H1 (cell line): ENCODE data around the gene PTPRD. TPM values are rescaled to one million over a fixed set of nuclear protein-coding genes. Genes with fewer than 3 reads are reported as not detected.

ENCODE experiments used
- CTCF ChIA-PET: fragments of 300-600 bp; sonication (Branson Sonifier 250); formaldehyde crosslinking; loops from one replicate; lab custom pipeline; 2021; ENCODE audit not compliant: partially characterized antibody; lab: Charles Lee
- POLR2A ChIA-PET: fragments of 300-600 bp; sonication (Branson Sonifier 250); formaldehyde crosslinking; loops from one replicate; lab custom pipeline; 2021; ENCODE audit warnings: inconsistent platforms; ENCODE audit not compliant: partially characterized antibody; lab: Charles Lee
- DNase-seq, 2 experiments: peaks; one replicate each; pipeline versions ENCODE4 v3.0.0 to v3.0.0-alpha.2; 2010 to 2022; ENCODE audit warnings: low spot score in 2 of 2, low read depth in 1 of 2, mixed read lengths in 1 of 2
- FAIRE-seq: peaks from 2 replicates; lab custom pipeline; 2011; peaks lifted over from hg19 to GRCh38; lab: Jason Lieb, UNC
- H2AFZ ChIP-seq: 2 replicates; pipeline ENCODE4 v1.8.1; 2012; ENCODE audit warnings: low read length, inconsistent platforms
- H2AK5ac ChIP-seq: 2 replicates; pipeline ENCODE4 v1.6.1; 2013; ENCODE audit warnings: low read depth, low read length
- H2BK120ac ChIP-seq: replicated peaks from 2 replicates; pipeline ENCODE3; 2013; ENCODE audit warnings: low read depth, low read length, inconsistent platforms
- H2BK12ac ChIP-seq: 2 replicates; pipeline ENCODE4 v1.6.1; 2013; ENCODE audit warnings: low read depth, low read length
- H2BK15ac ChIP-seq: 2 replicates; pipeline ENCODE4 v1.6.1; 2013; ENCODE audit warnings: low read length
- H2BK20ac ChIP-seq: 2 replicates; pipeline ENCODE4 v1.6.1; 2013; ENCODE audit warnings: low read length
- H2BK5ac ChIP-seq: 2 replicates; pipeline ENCODE4 v1.6.1; 2013; ENCODE audit warnings: low read depth, low read length
- H3K14ac ChIP-seq: 2 replicates; pipeline ENCODE4 v1.6.1; 2013; ENCODE audit warnings: inconsistent platforms; ENCODE audit not compliant: insufficient read length
- H3K18ac ChIP-seq: 2 replicates; pipeline ENCODE4 v1.6.1; 2013; ENCODE audit warnings: low read length; ENCODE audit errors: extremely low read depth
- H3K23ac ChIP-seq: 2 replicates; pipeline ENCODE4 v1.6.1; 2013; ENCODE audit warnings: inconsistent platforms; ENCODE audit not compliant: insufficient read length
- H3K23me2 ChIP-seq: 2 replicates; pipeline ENCODE4 v1.6.1; 2013; ENCODE audit warnings: low read depth, low read length
- H3K27ac ChIP-seq: 2 replicates; pipeline ENCODE4 v1.6.1; 2011; ENCODE audit warnings: low read depth, low read length, inconsistent platforms
- H3K27me3 ChIP-seq, 4 experiments: replicated peaks in 1 of 4; 1 replicate in 1 of 4; 2 replicates in 3 of 4; pipeline versions ENCODE4 v1.6.1 to v1.8.1; 2011 to 2013; ENCODE audit warnings: low read length in 3 of 4, mild to moderate bottlenecking in 3 of 4, inconsistent platforms in 2 of 4, mixed read lengths in 2 of 4, moderate library complexity in 1 of 4; ENCODE audit not compliant: control insufficient read depth in 3 of 4, insufficient read depth in 3 of 4; ENCODE audit errors: extremely low read depth in 1 of 4
- H3K36me3 ChIP-seq, 4 experiments: 2 replicates each; pipeline versions ENCODE4 v1.6.1 to v1.8.1; 2011 to 2013; ENCODE audit warnings: mild to moderate bottlenecking in 4 of 4, low read length in 3 of 4, moderate library complexity in 2 of 4, control low read depth in 1 of 4, inconsistent platforms in 1 of 4; ENCODE audit not compliant: insufficient read depth in 4 of 4, control insufficient read depth in 2 of 4
- H3K4ac ChIP-seq: replicated peaks from 2 replicates; pipeline ENCODE3; 2013; ENCODE audit warnings: low read length, low read depth, mixed read lengths, inconsistent platforms; ENCODE audit not compliant: insufficient read length
- H3K4me1 ChIP-seq, 4 experiments: replicated peaks in 1 of 4; 1 replicate in 1 of 4; 2 replicates in 3 of 4; pipeline versions ENCODE4 v1.6.1 to v1.8.1; 2011 to 2013; ENCODE audit warnings: low read length in 3 of 4, inconsistent platforms in 2 of 4, mixed read lengths in 1 of 4; ENCODE audit not compliant: insufficient read depth in 4 of 4, control insufficient read depth in 3 of 4
- H3K4me2 ChIP-seq, 2 experiments: 2 replicates each; pipeline versions ENCODE4 v1.6.1 to v1.8.1; 2011 to 2013; ENCODE audit warnings: low read depth in 2 of 2, low read length in 2 of 2, control low read depth in 1 of 2, inconsistent platforms in 1 of 2, mild to moderate bottlenecking in 1 of 2; ENCODE audit not compliant: insufficient read depth in 1 of 2
- H3K4me3 ChIP-seq, 4 experiments: fragments of 200-600, 300-600 bp in 1 of 4; sonication (generic), shearing (Covaris generic), sonication (Bioruptor Twin) in 1 of 4; 2 replicates each; pipeline versions ENCODE4 v1.5.1 to v1.8.1; 2011 to 2016; ENCODE audit warnings: low read length in 4 of 4, low read depth in 3 of 4, control low read depth in 2 of 4, inconsistent platforms in 2 of 4, mild to moderate bottlenecking in 2 of 4, mixed read lengths in 1 of 4, moderate library complexity in 1 of 4; ENCODE audit not compliant: insufficient read depth in 2 of 4; ENCODE audit errors: extremely low read depth in 1 of 4
- H3K56ac ChIP-seq: replicated peaks from 2 replicates; pipeline ENCODE3; 2013; ENCODE audit warnings: low read depth, mild to moderate bottlenecking, mixed read lengths, low read length, inconsistent platforms; ENCODE audit not compliant: insufficient read length
- H3K79me1 ChIP-seq: 2 replicates; pipeline ENCODE4 v1.6.1; 2013; ENCODE audit warnings: low read depth, low read length, control low read depth
- H3K79me2 ChIP-seq, 2 experiments: 2 replicates each; pipeline versions ENCODE4 v1.6.1 to v1.8.1; 2012 to 2013; ENCODE audit warnings: low read length in 2 of 2, mild to moderate bottlenecking in 2 of 2, inconsistent platforms in 1 of 2; ENCODE audit not compliant: insufficient read depth in 2 of 2, control insufficient read depth in 1 of 2
- H3K9ac ChIP-seq, 4 experiments: replicated peaks in 1 of 4; 1 replicate in 1 of 4; 2 replicates in 3 of 4; pipeline versions ENCODE4 v1.6.1 to v1.8.1; 2011 to 2013; ENCODE audit warnings: low read depth in 3 of 4, low read length in 3 of 4, control low read depth in 2 of 4, mild to moderate bottlenecking in 2 of 4, moderate library complexity in 2 of 4, inconsistent platforms in 1 of 4; ENCODE audit errors: extremely low read depth in 1 of 4
- H3K9me3 ChIP-seq, 2 experiments: 2 replicates each; pipeline versions ENCODE4 v1.6.1 to v1.8.1; 2012 to 2013; ENCODE audit warnings: mild to moderate bottlenecking in 2 of 2, moderate library complexity in 2 of 2, control low read depth in 1 of 2, inconsistent platforms in 1 of 2, low read depth in 1 of 2, low read length in 1 of 2, mixed read lengths in 1 of 2; ENCODE audit not compliant: insufficient read depth in 2 of 2
- H4K20me1 ChIP-seq, 2 experiments: replicated peaks in 1 of 2; 2 replicates each; pipeline versions ENCODE3 to v1.8.1; 2011 to 2013; ENCODE audit warnings: inconsistent platforms in 2 of 2, low read length in 2 of 2, mild to moderate bottlenecking in 1 of 2; ENCODE audit not compliant: insufficient read depth in 2 of 2, control insufficient read depth in 1 of 2
- H4K5ac ChIP-seq: 2 replicates; pipeline ENCODE4 v1.6.1; 2013; ENCODE audit warnings: low read length, low read depth, mixed read lengths, inconsistent platforms; ENCODE audit not compliant: insufficient read length
- H4K8ac ChIP-seq: 2 replicates; pipeline ENCODE4 v1.8.0; 2013; ENCODE audit warnings: mild to moderate bottlenecking, moderate library complexity, low read length, inconsistent platforms; ENCODE audit not compliant: insufficient read depth; ENCODE audit errors: extremely low read depth
- H4K91ac ChIP-seq: replicated peaks from 2 replicates; pipeline ENCODE3; 2013; ENCODE audit warnings: low read length, mixed read lengths, inconsistent platforms; ENCODE audit not compliant: insufficient read length
- BACH1 ChIP-seq: IDR thresholded peaks from 2 replicates; pipeline ENCODE4 v1.6.1; 2012; ENCODE audit warnings: low read length, improper control_type of control experiment
- CBX8 ChIP-seq: fragments of 300-800, 300-1000 bp; sonication (generic); IDR thresholded peaks from 2 replicates; pipeline ENCODE4 v1.7.1; 2016; ENCODE audit warnings: low read depth, low read length, borderline replicate concordance
- JUN ChIP-seq: IDR thresholded peaks from 2 replicates; pipeline ENCODE4 v1.6.1; 2011; ENCODE audit warnings: low read depth, mild to moderate bottlenecking, improper control_type of control experiment, low read length
- KDM5A ChIP-seq: fragments of 200-600 bp; IDR thresholded peaks from 2 replicates; pipeline ENCODE4 v1.7.1; 2012; ENCODE audit warnings: mild to moderate bottlenecking, low read length, inconsistent platforms, mixed read lengths
- NANOG ChIP-seq: IDR thresholded peaks from 2 replicates; pipeline ENCODE4 v1.6.1; 2011; ENCODE audit warnings: low read length, low read depth, mild to moderate bottlenecking, inconsistent platforms; ENCODE audit not compliant: insufficient read depth, poor library complexity, severe bottlenecking
- POLR2AphosphoS5 ChIP-seq: IDR thresholded peaks from 2 replicates; pipeline ENCODE4 v1.6.1; 2011; ENCODE audit warnings: low read depth, low read length
- POU5F1 ChIP-seq: IDR thresholded peaks from 2 replicates; pipeline ENCODE4 v1.6.1; 2011; ENCODE audit warnings: low read depth, mild to moderate bottlenecking, low read length, moderate library complexity
- RBBP5 ChIP-seq: IDR thresholded peaks from 2 replicates; pipeline ENCODE4 v1.7.1; 2012; ENCODE audit warnings: low read depth, mild to moderate bottlenecking, inconsistent platforms, low read length, moderate library complexity, borderline replicate concordance
- SUZ12 ChIP-seq: fragments of 200-600 bp; sonication (generic); IDR thresholded peaks from 2 replicates; pipeline ENCODE4 v1.6.1; 2012; ENCODE audit warnings: mild to moderate bottlenecking, inconsistent platforms, low read length, moderate library complexity, mixed read lengths
- YY1 ChIP-seq: IDR thresholded peaks from 2 replicates; pipeline ENCODE4 v1.6.1; 2011; ENCODE audit warnings: low read depth, mild to moderate bottlenecking, low read length
- polyA plus RNA-seq, 7 experiments: library from polyadenylated mRNA; depleted of rRNA in 3 of 7; stranded (reverse) in 5 of 7; unstranded in 2 of 7; fragments of >200 nt in 5 of 7; fragments of 200-250 nt in 2 of 7; gene quantifications; 1 replicate in 5 of 7; 2 replicates in 1 of 7; 4 replicates in 1 of 7; pipeline versions ENCODE4 v1.2.1 to v1.2.3, GENCODE V29; 2011 to 2013; ENCODE audit warnings: missing spikeins in 2 of 7, mixed read lengths in 2 of 7
- total RNA-seq: library from RNA; stranded (reverse); fragmentation: NEBNext Ultra II Directional; extraction: Animal tissue kit (Norgen Biotek cat#: 25700); gene quantifications from 2 replicates; pipeline ENCODE4 v1.2.1, GENCODE V29; 2021
- TF ChIP-seq, protein P1 (sequence below): IDR thresholded peaks from 2 replicates; pipeline ENCODE4 v1.6.1; 2012; ENCODE audit warnings: low read length, inconsistent platforms
- TF ChIP-seq, protein P2 (sequence below): IDR thresholded peaks from 2 replicates; pipeline ENCODE4 v1.6.1; 2011; ENCODE audit warnings: low read depth, mild to moderate bottlenecking, low read length; ENCODE audit not compliant: insufficient read depth

Gene PTPRD
- total and polyA plus RNA-seq, 2 of the 8 experiments (the other 6 are each of a cell fraction or from before 2014, with no cell fraction given) = 17.2 to 77.0 TPM

DNA sequence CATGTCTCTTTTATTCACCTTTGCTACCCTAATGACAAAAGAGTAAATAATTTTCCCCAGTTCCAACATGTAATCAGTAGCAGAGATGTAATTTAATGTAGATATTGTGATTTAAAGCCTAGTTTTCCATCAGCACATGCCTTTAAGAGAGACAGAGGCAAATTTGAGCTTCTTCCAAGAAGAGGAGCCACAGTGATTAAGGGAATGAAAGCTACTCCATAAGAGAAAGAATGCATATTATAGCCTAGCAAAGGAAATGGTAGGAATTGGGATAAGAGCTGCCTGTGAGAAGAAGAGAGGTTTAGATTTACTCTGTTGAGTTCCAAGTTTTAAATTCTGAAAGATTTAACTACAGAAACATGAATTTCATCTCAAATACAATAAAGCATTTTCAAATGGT, 2222.2 kb downstream of the PTPRD start:
- Histone ChIP-seq H2BK12ac (no peak overlapping the region), H3K23me2 (no peaks in the 10 kb centered on the region), H3K4ac (no peak overlapping the region), H3K36me3 (no peaks in the 10 kb centered on the region), H4K8ac (no peak overlapping the region), H2BK5ac (no peak overlapping the region), H3K79me2 (no peaks in the 10 kb centered on the region), H3K27me3 (no peaks in the 10 kb centered on the region), H3K4me1 (peaks cover 0 to 6% (median 1%) of the 10 kb centered on the region in 4 experiments; a peak in 4 of 7 replicates), H2BK120ac (no peak overlapping the region), H3K4me3 (no peak overlapping the region), H3K27ac (no peak overlapping the region), H3K9ac (no peak overlapping the region), H3K23ac (no peak overlapping the region), H2BK20ac (no peak overlapping the region), H2BK15ac (no peak overlapping the region), H3K4me2 (no peak overlapping the region), H4K20me1 (no peaks in the 10 kb centered on the region), H3K14ac (no peak overlapping the region), H4K5ac (no peak overlapping the region), H3K18ac (no peak overlapping the region)
- no peak for FAIRE-seq
- CTCF ChIA-PET = no interaction called here
- no peak for TF ChIP-seq POU5F1
- no peak for TF ChIP-seq POLR2AphosphoS5
- no peak for TF ChIP-seq JUN
- TF ChIP-seq, protein P1, sequence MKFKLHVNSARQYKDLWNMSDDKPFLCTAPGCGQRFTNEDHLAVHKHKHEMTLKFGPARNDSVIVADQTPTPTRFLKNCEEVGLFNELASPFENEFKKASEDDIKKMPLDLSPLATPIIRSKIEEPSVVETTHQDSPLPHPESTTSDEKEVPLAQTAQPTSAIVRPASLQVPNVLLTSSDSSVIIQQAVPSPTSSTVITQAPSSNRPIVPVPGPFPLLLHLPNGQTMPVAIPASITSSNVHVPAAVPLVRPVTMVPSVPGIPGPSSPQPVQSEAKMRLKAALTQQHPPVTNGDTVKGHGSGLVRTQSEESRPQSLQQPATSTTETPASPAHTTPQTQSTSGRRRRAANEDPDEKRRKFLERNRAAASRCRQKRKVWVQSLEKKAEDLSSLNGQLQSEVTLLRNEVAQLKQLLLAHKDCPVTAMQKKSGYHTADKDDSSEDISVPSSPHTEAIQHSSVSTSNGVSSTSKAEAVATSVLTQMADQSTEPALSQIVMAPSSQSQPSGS = no peak
- TF ChIP-seq, protein P2, sequence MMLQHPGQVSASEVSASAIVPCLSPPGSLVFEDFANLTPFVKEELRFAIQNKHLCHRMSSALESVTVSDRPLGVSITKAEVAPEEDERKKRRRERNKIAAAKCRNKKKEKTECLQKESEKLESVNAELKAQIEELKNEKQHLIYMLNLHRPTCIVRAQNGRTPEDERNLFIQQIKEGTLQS = no peak
- no peak for TF ChIP-seq BACH1
- TF ChIP-seq NANOG = no peak
- TF ChIP-seq RBBP5 = no peak
- no peak for TF ChIP-seq CBX8
- no peak for TF ChIP-seq SUZ12
- no peak for TF ChIP-seq KDM5A
- no peak for TF ChIP-seq YY1
- TF ChIP-seq, all 59 proteins: peak for 0
- POLR2A ChIA-PET = no interaction called here
- no peak for DNase-seq
- Histone ChIP-seq H3K56ac (no peak overlapping the region), H2AK5ac (no peak overlapping the region), H2AFZ (no peak overlapping the region), H3K79me1 (no peaks in the 10 kb centered on the region), H4K91ac (no peak overlapping the region), H3K9me3 (no peaks in the 10 kb centered on the region)
